HuH-7.5 (cell line): ENCODE data around the gene TMA7.
A peak's percentile ranks its signal among the peaks of the same experiment; 100 is the strongest.

Source experiments
- DNase-seq: peaks from one replicate; pipeline ENCODE4 v3.0.0; 2011; ENCODE audit warnings: low spot score

TMA7 gene

GRCh38 chr3:48409291-48410201 lies 30.5 kb upstream of the TMA7 start:
- peak; percentile 5 for DNase-seq

GRCh38 chr3:48410205-48411040 lies 29.6 kb upstream of the TMA7 start:
- peak; percentile 8 for DNase-seq

GRCh38 chr3:48411041-48411588 lies 28.9 kb upstream of the TMA7 start:
- DNase-seq: no peak

- peak; percentile 10 for DNase-seq
Observed at GRCh38 chr3:48411606-48412374, 28.3 kb upstream of the TMA7 start.

GRCh38 chr3:48412375-48413001 lies 27.6 kb upstream of the TMA7 start:
- no peak for DNase-seq

- DNase-seq: no peak
Observed at GRCh38 chr3:48413086-48413485, 27.0 kb upstream of the TMA7 start.

- no peak for DNase-seq
Observed at GRCh38 chr3:48413611-48414010, 26.4 kb upstream of the TMA7 start.

- no peak for DNase-seq
Observed at GRCh38 chr3:48414376-48415250, 25.4 kb upstream of the TMA7 start.

- no peak for DNase-seq
Observed at GRCh38 chr3:48415251-48415953, 24.7 kb upstream of the TMA7 start.

- DNase-seq: no peak
Observed at GRCh38 chr3:48416091-48416505, 24.0 kb upstream of the TMA7 start.

- DNase-seq: no peak
Observed at GRCh38 chr3:48416546-48416945, 23.5 kb upstream of the TMA7 start.

- DNase-seq: no peak
Observed at GRCh38 chr3:48417529-48418108, 22.4 kb upstream of the TMA7 start.

GRCh38 chr3:48418140-48418539 lies 21.9 kb upstream of the TMA7 start:
- no peak for DNase-seq

- no peak for DNase-seq
Observed at GRCh38 chr3:48418651-48419050, 21.4 kb upstream of the TMA7 start.

- DNase-seq: no peak
Observed at GRCh38 chr3:48419149-48419548, 20.9 kb upstream of the TMA7 start.

GRCh38 chr3:48419597-48419996 lies 20.5 kb upstream of the TMA7 start:
- DNase-seq: no peak

GRCh38 chr3:48420561-48420960 lies 19.5 kb upstream of the TMA7 start:
- DNase-seq: no peak

GRCh38 chr3:48422272-48422671 lies 17.8 kb upstream of the TMA7 start:
- no peak for DNase-seq

GRCh38 chr3:48422681-48423080 lies 17.4 kb upstream of the TMA7 start:
- no peak for DNase-seq
